ENCODE results near the gene OPRM1.
A peak's percentile ranks its signal among the peaks of the same experiment; 100 is the strongest.

The OPRM1 gene

GRCh38 chr6:154261688-154262397 is 222.8 kb downstream of the OPRM1 start:
- Mint-ChIP-seq H3K27ac (no peak overlapping the region), H3K27me3 (no peaks in the 10 kb centered on the region), H3K4me3 (no peak overlapping the region), H3K4me1 (ENCODE audit: low read depth) (peaks cover 32% of the 10 kb centered on the region), H3K36me3 (ENCODE audit: low read depth) (peaks cover 2% of the 10 kb centered on the region), H3K9me3 (no peaks in the 10 kb centered on the region)
- no peak for DNase-seq

GRCh38 chr6:154266560-154267099 is 227.6 kb downstream of the OPRM1 start:
- H3K4me1 Mint-ChIP-seq (ENCODE audit: low read depth), result peaks cover 31% of the 10 kb centered on the region
- no peak overlapping the region for H3K4me3 Mint-ChIP-seq
- no peak overlapping the region for H3K27ac Mint-ChIP-seq
- no peaks in the 10 kb centered on the region for H3K9me3 Mint-ChIP-seq
- no peaks in the 10 kb centered on the region for H3K27me3 Mint-ChIP-seq
- no peaks in the 10 kb centered on the region for H3K36me3 Mint-ChIP-seq (ENCODE audit: low read depth)
- no peak for DNase-seq

GRCh38 chr6:154267508-154268106 is 228.6 kb downstream of the OPRM1 start:
- Mint-ChIP-seq H3K4me3 (no peak overlapping the region), H3K27me3 (no peaks in the 10 kb centered on the region), H3K9me3 (no peaks in the 10 kb centered on the region), H3K36me3 (ENCODE audit: low read depth) (no peaks in the 10 kb centered on the region), H3K4me1 (ENCODE audit: low read depth) (peaks cover 25% of the 10 kb centered on the region), H3K27ac (no peak overlapping the region)
- DNase-seq, result no peak

GRCh38 chr6:154268486-154268885 is 229.4 kb downstream of the OPRM1 start:
- Mint-ChIP-seq H3K27me3 (no peaks in the 10 kb centered on the region), H3K9me3 (no peaks in the 10 kb centered on the region), H3K4me1 (ENCODE audit: low read depth) (peaks cover 25% of the 10 kb centered on the region), H3K4me3 (no peak overlapping the region), H3K36me3 (ENCODE audit: low read depth) (no peaks in the 10 kb centered on the region), H3K27ac (no peak overlapping the region)
- DNase-seq, result no peak

GRCh38 chr6:154274168-154274567 is 235.1 kb downstream of the OPRM1 start:
- H3K27me3 Mint-ChIP-seq, result no peaks in the 10 kb centered on the region
- no peak for DNase-seq
- no peak overlapping the region for H3K27ac Mint-ChIP-seq
- H3K9me3 Mint-ChIP-seq, result no peaks in the 10 kb centered on the region
- H3K4me3 Mint-ChIP-seq, result no peak overlapping the region
- H3K4me1 Mint-ChIP-seq (ENCODE audit: low read depth), result peaks cover 39% of the 10 kb centered on the region
- H3K36me3 Mint-ChIP-seq (ENCODE audit: low read depth), result no peaks in the 10 kb centered on the region

GRCh38 chr6:154276810-154277628 is 238.0 kb downstream of the OPRM1 start:
- H3K36me3 Mint-ChIP-seq (ENCODE audit: low read depth), result no peaks in the 10 kb centered on the region
- no peak for DNase-seq
- no peaks in the 10 kb centered on the region for H3K9me3 Mint-ChIP-seq
- peaks cover 39% of the 10 kb centered on the region for H3K4me1 Mint-ChIP-seq (ENCODE audit: low read depth)
- H3K27ac Mint-ChIP-seq, result peak overlapping the region; percentile 86
- peak overlapping the region; percentile 65 for H3K4me3 Mint-ChIP-seq
- no peaks in the 10 kb centered on the region for H3K27me3 Mint-ChIP-seq

GRCh38 chr6:154277629-154278017 is 238.6 kb downstream of the OPRM1 start:
- DNase-seq, result no peak
- Mint-ChIP-seq H3K27me3 (no peaks in the 10 kb centered on the region), H3K9me3 (no peaks in the 10 kb centered on the region), H3K27ac (peak overlapping the region; percentile 86), H3K4me1 (ENCODE audit: low read depth) (peaks cover 39% of the 10 kb centered on the region), H3K36me3 (ENCODE audit: low read depth) (no peaks in the 10 kb centered on the region), H3K4me3 (peak overlapping the region; percentile 65)

GRCh38 chr6:154280521-154280920 is 241.5 kb downstream of the OPRM1 start:
- no peak overlapping the region for H3K27ac Mint-ChIP-seq
- no peaks in the 10 kb centered on the region for H3K27me3 Mint-ChIP-seq
- H3K4me3 Mint-ChIP-seq, result no peak overlapping the region
- H3K36me3 Mint-ChIP-seq (ENCODE audit: low read depth), result no peaks in the 10 kb centered on the region
- peaks cover 27% of the 10 kb centered on the region for H3K4me1 Mint-ChIP-seq (ENCODE audit: low read depth)
- DNase-seq, result no peak
- peaks cover 3% of the 10 kb centered on the region for H3K9me3 Mint-ChIP-seq

- Mint-ChIP-seq H3K9me3 (peaks cover 3% of the 10 kb centered on the region), H3K27me3 (no peaks in the 10 kb centered on the region), H3K4me3 (no peak overlapping the region), H3K4me1 (ENCODE audit: low read depth) (peaks cover 10% of the 10 kb centered on the region), H3K27ac (no peak overlapping the region), H3K36me3 (ENCODE audit: low read depth) (no peaks in the 10 kb centered on the region)
- no peak for DNase-seq
These were observed 245.3 kb downstream of the OPRM1 start for GRCh38 chr6:154284313-154284853.

- no peak for DNase-seq
- Mint-ChIP-seq H3K27ac (no peak overlapping the region), H3K4me1 (ENCODE audit: low read depth) (peaks cover 10% of the 10 kb centered on the region), H3K36me3 (ENCODE audit: low read depth) (no peaks in the 10 kb centered on the region), H3K9me3 (peaks cover 3% of the 10 kb centered on the region), H3K4me3 (no peak overlapping the region), H3K27me3 (no peaks in the 10 kb centered on the region)
These were observed 246.8 kb downstream of the OPRM1 start for GRCh38 chr6:154285826-154286225.

GRCh38 chr6:154289818-154290508 is 250.9 kb downstream of the OPRM1 start:
- peaks cover 10% of the 10 kb centered on the region for H3K4me1 Mint-ChIP-seq (ENCODE audit: low read depth)
- H3K36me3 Mint-ChIP-seq (ENCODE audit: low read depth), result no peaks in the 10 kb centered on the region
- no peak overlapping the region for H3K27ac Mint-ChIP-seq
- DNase-seq, result no peak
- no peaks in the 10 kb centered on the region for H3K27me3 Mint-ChIP-seq
- no peaks in the 10 kb centered on the region for H3K9me3 Mint-ChIP-seq
- no peak overlapping the region for H3K4me3 Mint-ChIP-seq

- H3K36me3 Mint-ChIP-seq (ENCODE audit: low read depth), result no peaks in the 10 kb centered on the region
- DNase-seq, result no peak
- no peak overlapping the region for H3K4me3 Mint-ChIP-seq
- H3K27ac Mint-ChIP-seq, result no peak overlapping the region
- peaks cover 3% of the 10 kb centered on the region for H3K27me3 Mint-ChIP-seq
- H3K4me1 Mint-ChIP-seq (ENCODE audit: low read depth), result peaks cover 3% of the 10 kb centered on the region
- no peaks in the 10 kb centered on the region for H3K9me3 Mint-ChIP-seq
These were observed 253.0 kb downstream of the OPRM1 start for GRCh38 chr6:154292066-154292465.

- Mint-ChIP-seq H3K4me3 (no peak overlapping the region), H3K36me3 (ENCODE audit: low read depth) (no peaks in the 10 kb centered on the region)
- DNase-seq, result no peak
These were observed 253.9 kb downstream of the OPRM1 start for GRCh38 chr6:154292855-154293519.

GRCh38 chr6:154295733-154296132 is 256.7 kb downstream of the OPRM1 start:
- peaks cover 11% of the 10 kb centered on the region for H3K27me3 Mint-ChIP-seq
- no peak for DNase-seq
- peaks cover 6% of the 10 kb centered on the region for H3K4me1 Mint-ChIP-seq (ENCODE audit: low read depth)
- H3K27ac Mint-ChIP-seq, result no peak overlapping the region
- H3K36me3 Mint-ChIP-seq (ENCODE audit: low read depth), result no peaks in the 10 kb centered on the region
- H3K9me3 Mint-ChIP-seq, result no peaks in the 10 kb centered on the region
- H3K4me3 Mint-ChIP-seq, result no peak overlapping the region

More at GRCh38 chr6:154292855-154293519, 253.9 kb downstream of the OPRM1 start:
- H3K27me3 Mint-ChIP-seq, result peaks cover 3% of the 10 kb centered on the region
- H3K9me3 Mint-ChIP-seq, result no peaks in the 10 kb centered on the region
- no peak overlapping the region for H3K27ac Mint-ChIP-seq
- H3K4me1 Mint-ChIP-seq (ENCODE audit: low read depth), result peaks cover 2% of the 10 kb centered on the region

Data from activated T-cell treated with anti-CD3 and anti-CD28 coated beads, Interleukin-2, amount 50 U/mL, for 24 hours (primary cell).